K562 (cell line): ENCODE data around the gene WDR31. TPM values are rescaled to one million over a fixed set of nuclear protein-coding genes. Genes with fewer than 3 reads are reported as not detected.
A peak's percentile ranks its signal among the peaks of the same experiment; 100 is the strongest.

ENCODE experiments used
- BACH1 ChIP-seq: fragments of 200-800 bp; sonication (Bioruptor generic); IDR thresholded peaks from 2 replicates; pipeline ENCODE4 v1.6.1; 2016; ENCODE audit warnings: missing genetic modification characterization, missing compliant biosample characterization
- CREB1 ChIP-seq, 2 experiments: sonication (generic) in 1 of 2; formaldehyde crosslinking in 1 of 2; IDR thresholded peaks; 2 replicates each; pipeline versions ENCODE4 v1.6.1 to v1.8.0; 2012 to 2022; ENCODE audit warnings: inconsistent platforms in 1 of 2, mild to moderate bottlenecking in 1 of 2, missing genetic modification reagents in 1 of 2, moderate library complexity in 1 of 2
- DLX4 ChIP-seq: fragments of 250-450 bp; sonication (Bioruptor Pico); IDR thresholded peaks from 2 replicates; pipeline ENCODE4 v1.6.1; 2021; ENCODE audit warnings: mild to moderate bottlenecking
- ELF4 ChIP-seq: fragments of 450-650 bp; formaldehyde crosslinking; IDR thresholded peaks from 2 replicates; pipeline ENCODE4 v1.4.0; 2022; ENCODE audit warnings: missing genetic modification characterization
- FOXM1 ChIP-seq, 2 experiments: fragments of 450-650 bp in 1 of 2; sonication (generic) in 1 of 2; formaldehyde crosslinking in 1 of 2; IDR thresholded peaks; 2 replicates each; pipeline versions ENCODE4 v1.6.1 to v1.9.0; 2017 to 2022; ENCODE audit warnings: low read depth in 2 of 2, mild to moderate bottlenecking in 2 of 2, missing genetic modification reagents in 1 of 2, moderate library complexity in 1 of 2
- HMG20B ChIP-seq: fragments of 250-450 bp; sonication (Bioruptor Pico); IDR thresholded peaks from 2 replicates; pipeline ENCODE4 v1.5.0; 2021; ENCODE audit warnings: mild to moderate bottlenecking
- HNRNPUL1 ChIP-seq: fragments of 200-400 bp; formaldehyde crosslinking; IDR thresholded peaks from 2 replicates; pipeline ENCODE4 v1.6.1; 2017; ENCODE audit warnings: low read length
- SMARCE1 ChIP-seq: fragments of 450-650 bp; IDR thresholded peaks from 2 replicates; pipeline ENCODE4 v1.7.1; 2016; ENCODE audit warnings: mild to moderate bottlenecking
- SREBF1 ChIP-seq: fragments of 150-350 bp; IDR thresholded peaks from 2 replicates; pipeline ENCODE4 v1.6.1; 2014; ENCODE audit warnings: antibody characterized with exemption, low read depth, low read length, borderline replicate concordance
- STAT6 ChIP-seq: sonication (generic); formaldehyde crosslinking; IDR thresholded peaks from 2 replicates; pipeline ENCODE4 v1.8.1; 2023; ENCODE audit warnings: mild to moderate bottlenecking, missing genetic modification reagents
- ZBTB8A ChIP-seq: fragments of 450-650 bp; IDR thresholded peaks from 2 replicates; pipeline ENCODE4 v1.6.1; 2018; ENCODE audit warnings: mild to moderate bottlenecking, moderate library complexity; ENCODE audit not compliant: partially characterized antibody
- ZNF507 ChIP-seq: conservative IDR thresholded peaks from 2 replicates; pipeline ENCODE4 v1.6.1; 2017; ENCODE audit warnings: missing genetic modification characterization, missing compliant biosample characterization
- ZNF512 ChIP-seq: IDR thresholded peaks from 2 replicates; pipeline ENCODE4 v1.6.1; 2016; ENCODE audit warnings: missing genetic modification characterization, missing compliant biosample characterization
- ZNF57 ChIP-seq: fragments of 450-650 bp; formaldehyde crosslinking; IDR thresholded peaks from 2 replicates; pipeline ENCODE4 v1.4.0; 2020; ENCODE audit warnings: mild to moderate bottlenecking, moderate library complexity
- polyA plus RNA-seq, 8 experiments: library from polyadenylated mRNA; depleted of rRNA in 4 of 8; stranded (reverse) in 5 of 8; unstranded in 3 of 8; fragments of >200 nt; fragmentation: Nextera tagmentation in 2 of 8; fragmentation: Illumina TruSeq in 1 of 8; extraction: Ambion mirVana in 2 of 8; extraction: Trizol in 1 of 8; gene quantifications; 2 replicates each; pipeline versions ENCODE4 v1.2.1 to v1.2.3, GENCODE V29; 2011 to 2014; ENCODE audit warnings: inconsistent platforms in 1 of 8, missing spikeins in 1 of 8
- total RNA-seq, 7 experiments: library from RNA; depleted of rRNA in 6 of 7; stranded (reverse); fragments of >200 nt in 6 of 7; fragmentation: Illumina TruSeq in 2 of 7; extraction: Trizol in 2 of 7; gene quantifications; 2 replicates each; pipeline versions ENCODE4 v1.2.1 to v1.2.3, GENCODE V29; 2011 to 2021; ENCODE audit warnings: low replicate concordance in 1 of 7
- TF ChIP-seq, protein P1 (sequence below): fragments of 250-450 bp; sonication (Bioruptor Pico); IDR thresholded peaks from 2 replicates; pipeline ENCODE4 v1.8.0; 2022; ENCODE audit warnings: moderate library complexity, mild to moderate bottlenecking, inconsistent platforms
- TF ChIP-seq, protein P2 (sequence below): fragments of 250-450 bp; sonication (Bioruptor Pico); IDR thresholded peaks from 2 replicates; pipeline ENCODE4 v1.5.0; 2020; ENCODE audit warnings: mild to moderate bottlenecking
- TF ChIP-seq, protein P3 (sequence below): sonication (generic); formaldehyde crosslinking; IDR thresholded peaks from 2 replicates; pipeline ENCODE4 v1.8.0; 2022; ENCODE audit warnings: mild to moderate bottlenecking, missing genetic modification reagents

Gene WDR31
- total and polyA plus RNA-seq, 9 of the 15 experiments (the other 6 are each of a cell fraction or from before 2014, with no cell fraction given) = 0.35 to 1.8 (median 0.95) TPM

DNA sequence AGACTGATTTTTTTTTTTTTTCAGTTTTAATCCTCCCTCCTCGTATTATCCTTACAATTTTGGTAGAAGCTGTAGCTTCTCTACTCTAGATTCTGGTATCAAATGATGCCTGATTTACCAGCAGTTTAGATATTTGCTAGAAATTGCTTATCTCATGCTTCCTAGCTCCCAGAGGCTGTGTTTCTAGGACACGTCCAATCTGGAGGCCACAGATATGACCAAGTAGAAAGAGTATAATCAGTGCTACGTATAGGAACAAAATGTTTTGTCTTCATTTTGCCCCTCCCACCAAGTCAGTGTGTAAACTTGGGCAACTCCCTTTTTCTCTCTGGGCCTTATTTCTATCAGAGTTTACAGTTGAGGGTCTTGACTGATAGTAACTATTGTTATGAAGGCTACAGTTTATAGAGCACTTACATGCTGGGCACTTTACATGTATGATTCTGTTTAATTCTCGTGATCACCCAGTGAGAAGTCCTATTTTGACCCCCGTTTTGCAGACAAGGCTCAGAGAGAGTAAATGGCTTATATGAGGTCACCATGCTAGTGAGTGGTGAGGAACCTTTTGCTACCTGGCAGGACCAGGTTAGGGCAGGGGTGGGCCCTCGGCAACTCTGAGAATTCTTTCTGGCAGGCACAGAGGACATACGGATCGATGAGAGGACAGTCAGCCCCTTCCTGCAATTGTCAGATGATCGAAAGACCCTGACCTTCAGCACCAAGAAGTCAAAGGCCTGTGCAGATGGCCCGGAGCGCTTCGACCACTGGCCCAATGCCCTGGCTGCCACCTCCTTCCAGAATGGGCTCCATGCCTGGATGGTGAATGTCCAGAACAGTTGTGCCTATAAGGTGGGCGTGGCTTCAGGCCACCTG, 29.1 kb upstream of the WDR31 start (continued):
- TF ChIP-seq ZNF512 (tag) (no peak), FOXM1 (IDR thresholded peaks at IDR 0.05; ENCODE audit: low read depth) (peak; percentile 93), FOXM1 (CRISPR knock-in tag; IDR thresholded peaks at IDR 0.05; ENCODE audit: low read depth) (no peak), BACH1 (tag) (0 out of 2 replicates have a peak, but pooled peaks have one; percentile 35), DLX4 (CRISPR knock-in tag) (no peak), ZBTB8A (no peak), HMG20B (CRISPR knock-in tag) (no peak), HNRNPUL1 (no peak), ELF4 (CRISPR knock-in tag) (0 out of 2 replicates have a peak, but pooled peaks have one; percentile 18), ZNF57 (no peak), SMARCE1 (peak; percentile 93), ZNF507 (tag) (no peak), CREB1 (IDR thresholded peaks at IDR 0.05) (peak; percentile 55; the same call in 1 of the 2 replicates), CREB1 (CRISPR knock-in tag; IDR thresholded peaks at IDR 0.05) (peak; percentile 54; the same call in 1 of the 2 replicates), STAT6 (CRISPR knock-in tag) (no peak), SREBF1 (no peak)
- TF ChIP-seq, protein P1, sequence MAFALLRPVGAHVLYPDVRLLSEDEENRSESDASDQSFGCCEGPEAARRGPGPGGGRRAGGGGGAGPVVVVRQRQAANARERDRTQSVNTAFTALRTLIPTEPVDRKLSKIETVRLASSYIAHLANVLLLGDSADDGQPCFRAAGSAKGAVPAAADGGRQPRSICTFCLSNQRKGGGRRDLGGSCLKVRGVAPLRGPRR = no peak
- TF ChIP-seq, protein P2, sequence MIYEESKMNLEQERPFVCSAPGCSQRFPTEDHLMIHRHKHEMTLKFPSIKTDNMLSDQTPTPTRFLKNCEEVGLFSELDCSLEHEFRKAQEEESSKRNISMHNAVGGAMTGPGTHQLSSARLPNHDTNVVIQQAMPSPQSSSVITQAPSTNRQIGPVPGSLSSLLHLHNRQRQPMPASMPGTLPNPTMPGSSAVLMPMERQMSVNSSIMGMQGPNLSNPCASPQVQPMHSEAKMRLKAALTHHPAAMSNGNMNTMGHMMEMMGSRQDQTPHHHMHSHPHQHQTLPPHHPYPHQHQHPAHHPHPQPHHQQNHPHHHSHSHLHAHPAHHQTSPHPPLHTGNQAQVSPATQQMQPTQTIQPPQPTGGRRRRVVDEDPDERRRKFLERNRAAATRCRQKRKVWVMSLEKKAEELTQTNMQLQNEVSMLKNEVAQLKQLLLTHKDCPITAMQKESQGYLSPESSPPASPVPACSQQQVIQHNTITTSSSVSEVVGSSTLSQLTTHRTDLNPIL (CRISPR knock-in tag) = no peak
- TF ChIP-seq, protein P3, sequence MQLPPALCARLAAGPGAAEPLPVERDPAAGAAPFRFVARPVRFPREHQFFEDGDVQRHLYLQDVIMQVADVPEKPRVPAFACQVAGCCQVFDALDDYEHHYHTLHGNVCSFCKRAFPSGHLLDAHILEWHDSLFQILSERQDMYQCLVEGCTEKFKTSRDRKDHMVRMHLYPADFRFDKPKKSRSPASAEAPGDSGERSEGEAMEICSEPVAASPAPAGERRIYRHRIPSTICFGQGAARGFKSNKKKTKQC (CRISPR knock-in tag) = no peak
